GM10248 (cell line): ENCODE measurements around the gene PIH1D1.

Experiments used
- CTCF ChIA-PET: fragments of 300-600 bp; sonication (Branson Sonifier 250); formaldehyde crosslinking; extraction: SDS; loops from one replicate; lab custom pipeline; 2021; ENCODE audit warnings: antibody characterized with exemption; lab: Yijun Ruan, JAX
- POLR2A ChIA-PET: fragments of 350-650 bp; sonication (Branson Sonifier 250); formaldehyde crosslinking; extraction: SDS; loops from one replicate; lab custom pipeline; 2020; ENCODE audit warnings: antibody characterized with exemption; lab: Yijun Ruan, JAX
- DNase-seq: peaks from one replicate; pipeline ENCODE4 v3.0.0; 2012; ENCODE audit errors: extremely low spot score
- CTCF ChIP-seq: IDR thresholded peaks from 2 replicates; pipeline ENCODE4 v1.5.1; 2012; ENCODE audit warnings: mild to moderate bottlenecking, low read depth; ENCODE audit errors: extremely low read depth, missing control alignments, control extremely low read depth

Gene PIH1D1

DNA sequence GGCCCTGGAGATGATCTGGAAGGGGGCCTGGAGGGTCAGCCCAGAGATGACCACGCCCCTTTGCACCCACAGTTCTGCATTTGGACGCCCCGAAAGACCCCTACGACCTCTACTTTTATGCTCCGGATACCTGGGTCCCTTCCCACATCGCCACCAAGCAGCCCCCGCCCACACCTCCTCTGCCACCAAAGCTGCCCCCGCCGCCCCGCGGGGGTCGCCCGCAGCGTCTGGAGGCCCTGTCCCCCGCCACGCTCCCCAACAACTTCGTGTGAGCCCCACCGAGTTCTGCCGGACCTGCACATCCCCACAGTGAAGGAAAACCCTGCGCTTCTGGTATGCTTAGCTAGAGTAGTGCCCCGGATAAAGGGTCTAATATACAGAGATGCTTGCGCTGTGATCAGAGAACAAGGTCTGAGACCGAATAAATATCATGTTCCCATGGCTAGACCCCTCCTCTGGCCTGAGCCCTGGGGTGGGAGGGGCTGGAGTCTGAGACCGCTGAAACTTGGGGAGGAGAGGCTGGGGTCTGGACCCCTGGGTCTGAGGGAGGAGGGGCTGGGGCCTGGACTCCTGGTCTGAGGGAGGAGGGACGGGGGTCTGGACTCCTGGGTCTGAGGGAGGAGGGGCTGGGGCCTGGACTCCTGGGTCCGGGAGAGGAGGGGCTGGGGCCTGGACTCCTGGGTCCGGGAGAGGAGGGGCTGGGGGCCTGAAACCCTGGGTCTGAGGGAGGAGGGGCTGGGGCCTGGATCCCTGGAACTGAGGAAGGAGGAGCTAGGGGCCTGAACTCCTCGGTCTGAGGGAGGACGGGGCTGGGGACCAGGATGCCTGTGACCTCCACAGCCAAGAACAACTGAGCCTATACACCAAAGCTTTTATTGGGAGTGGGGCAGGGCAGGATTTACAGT, 22.8 kb downstream of the PIH1D1 start:
- no peak for DNase-seq

GRCh38 chr19:49427855-49428546, 23.6 kb downstream of the PIH1D1 start:
- ChIA-PET POLR2A (interaction anchor here (0.5 kb wide), 1 partner anchor 24 kb away, joined by 4 read pairs; the partner anchor contains the start of gene PIH1D1), CTCF (interaction anchor here (1.2 to 2.2 kb wide), 5 partner anchors 10 to 42 kb away, joined by 3 to 7 read pairs (median 4); no protein-coding TSS in a partner anchor)
- peak; percentile 50 for DNase-seq
- TF ChIP-seq CTCF = no peak

More for the DNA sequence above, 22.8 kb downstream of the PIH1D1 start:
- CTCF ChIA-PET = interaction anchor here (1.4 to 3.0 kb wide), 4 partner anchors 11 to 42 kb away, joined by 4 to 11 read pairs (median 6); no protein-coding TSS in a partner anchor
- no peak for TF ChIP-seq CTCF
- POLR2A ChIA-PET = interaction anchor here (0.5 kb wide), 1 partner anchor 23 kb away, joined by 4 read pairs; the partner anchor contains the start of gene PIH1D1

GRCh38 chr19:49427339-49427738, 24.3 kb downstream of the PIH1D1 start:
- no peak for TF ChIP-seq CTCF
- CTCF ChIA-PET = interaction anchor here (1.2 to 1.8 kb wide), 4 partner anchors 9 to 43 kb away, joined by 3 to 4 read pairs (median 4); no protein-coding TSS in a partner anchor
- POLR2A ChIA-PET = no interaction called here
- DNase-seq = no peak

DNA sequence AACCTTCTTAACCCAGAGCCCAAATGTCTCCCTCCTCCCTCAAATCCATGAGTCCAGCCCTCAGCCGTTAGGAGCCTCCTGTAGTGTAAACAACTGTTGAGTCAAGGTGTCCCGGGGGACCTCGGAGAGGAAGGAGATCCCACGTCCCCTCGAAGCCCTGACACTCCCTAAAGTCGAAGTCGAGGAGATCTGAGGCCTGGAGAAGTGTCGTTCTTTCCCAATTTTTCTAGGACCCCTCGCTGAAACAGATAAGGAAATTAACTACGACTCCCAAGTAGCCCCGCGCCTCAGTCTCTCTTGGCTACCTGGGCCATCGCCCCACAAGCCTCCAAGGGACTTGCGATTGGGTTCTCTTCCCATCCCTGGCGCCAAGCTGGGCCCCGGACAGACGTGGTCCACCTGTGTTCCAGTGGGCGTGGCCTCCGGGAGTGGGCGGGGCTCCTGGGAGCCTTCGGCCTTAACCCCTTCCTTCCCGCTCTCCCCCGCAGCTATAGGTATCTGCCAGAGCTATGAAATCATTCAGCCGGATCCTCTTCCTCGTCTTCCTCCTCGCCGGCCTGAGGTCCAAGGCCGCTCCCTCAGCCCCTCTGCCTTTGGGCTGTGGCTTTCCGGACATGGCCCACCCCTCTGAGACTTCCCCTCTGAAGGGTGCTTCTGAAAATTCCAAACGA, 25.6 kb downstream of the PIH1D1 start:
- CTCF ChIA-PET = interaction anchor here (1.6 to 2.1 kb wide), 4 partner anchors 8 to 44 kb away, joined by 4 to 8 read pairs (median 6); no protein-coding TSS in a partner anchor
- no peak for DNase-seq

GRCh38 chr19:49425178-49425577, 26.4 kb downstream of the PIH1D1 start, which contains the start of gene GFY:
GFY (plus strand) TSS chr19:49425388; CDS start chr19:49426431, 1,043 bp downstream.
- POLR2A ChIA-PET = interaction anchor here (0.7 kb wide), 1 partner anchor 13 kb away, joined by 3 read pairs; no protein-coding TSS in a partner anchor

More for the DNA sequence above, 25.6 kb downstream of the PIH1D1 start:
- POLR2A ChIA-PET = no interaction called here
- TF ChIP-seq CTCF = no peak

More at GRCh38 chr19:49425178-49425577, 26.4 kb downstream of the PIH1D1 start, which contains the start of gene GFY:
- CTCF ChIA-PET = interaction anchor here (0.7 to 2.1 kb wide), 7 partner anchors 16 to 124 kb away, joined by 3 to 8 read pairs (median 4); no protein-coding TSS in a partner anchor
- no peak for DNase-seq
- TF ChIP-seq CTCF = no peak
